Measurements from ENCODE around the gene TBC1D22A.

DNA sequence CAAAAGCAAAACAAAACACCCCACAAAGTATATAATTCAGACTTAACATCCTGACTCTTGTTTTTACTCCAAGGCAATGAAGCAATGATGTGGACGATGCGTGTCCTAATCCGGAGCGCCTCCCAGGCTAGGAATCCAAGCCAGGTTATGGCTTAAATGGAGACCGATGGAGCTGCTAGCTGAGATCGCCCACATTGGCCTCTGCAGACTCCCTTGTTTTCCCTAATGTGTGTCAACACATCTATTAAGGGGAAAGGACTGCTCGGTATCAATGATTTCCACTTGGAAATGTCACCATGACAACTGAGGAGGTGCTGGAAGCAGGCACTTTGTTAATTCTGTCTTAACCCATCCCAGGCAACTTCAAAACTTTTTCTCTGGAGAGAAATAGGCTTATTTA is 311.7 kb downstream of the TBC1D22A start:
- TF ChIP-seq, protein P1, sequence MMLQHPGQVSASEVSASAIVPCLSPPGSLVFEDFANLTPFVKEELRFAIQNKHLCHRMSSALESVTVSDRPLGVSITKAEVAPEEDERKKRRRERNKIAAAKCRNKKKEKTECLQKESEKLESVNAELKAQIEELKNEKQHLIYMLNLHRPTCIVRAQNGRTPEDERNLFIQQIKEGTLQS (IDR thresholded peaks at IDR 0.05), result no peak
- TF ChIP-seq, protein P2, sequence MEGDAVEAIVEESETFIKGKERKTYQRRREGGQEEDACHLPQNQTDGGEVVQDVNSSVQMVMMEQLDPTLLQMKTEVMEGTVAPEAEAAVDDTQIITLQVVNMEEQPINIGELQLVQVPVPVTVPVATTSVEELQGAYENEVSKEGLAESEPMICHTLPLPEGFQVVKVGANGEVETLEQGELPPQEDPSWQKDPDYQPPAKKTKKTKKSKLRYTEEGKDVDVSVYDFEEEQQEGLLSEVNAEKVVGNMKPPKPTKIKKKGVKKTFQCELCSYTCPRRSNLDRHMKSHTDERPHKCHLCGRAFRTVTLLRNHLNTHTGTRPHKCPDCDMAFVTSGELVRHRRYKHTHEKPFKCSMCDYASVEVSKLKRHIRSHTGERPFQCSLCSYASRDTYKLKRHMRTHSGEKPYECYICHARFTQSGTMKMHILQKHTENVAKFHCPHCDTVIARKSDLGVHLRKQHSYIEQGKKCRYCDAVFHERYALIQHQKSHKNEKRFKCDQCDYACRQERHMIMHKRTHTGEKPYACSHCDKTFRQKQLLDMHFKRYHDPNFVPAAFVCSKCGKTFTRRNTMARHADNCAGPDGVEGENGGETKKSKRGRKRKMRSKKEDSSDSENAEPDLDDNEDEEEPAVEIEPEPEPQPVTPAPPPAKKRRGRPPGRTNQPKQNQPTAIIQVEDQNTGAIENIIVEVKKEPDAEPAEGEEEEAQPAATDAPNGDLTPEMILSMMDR (IDR thresholded peaks at IDR 0.05; ENCODE audit: low read depth, low read length, missing input control), result no peak
- TF ChIP-seq EGR1 (IDR thresholded peaks at IDR 0.05; ENCODE audit: low read depth in 2 of 2) (no peak), TAF1 (conservative IDR thresholded peaks at IDR 0.05) (no peak), SP1 (IDR thresholded peaks at IDR 0.05) (no peak)
